Measurements from ENCODE around the gene ANKFN1.

DNA sequence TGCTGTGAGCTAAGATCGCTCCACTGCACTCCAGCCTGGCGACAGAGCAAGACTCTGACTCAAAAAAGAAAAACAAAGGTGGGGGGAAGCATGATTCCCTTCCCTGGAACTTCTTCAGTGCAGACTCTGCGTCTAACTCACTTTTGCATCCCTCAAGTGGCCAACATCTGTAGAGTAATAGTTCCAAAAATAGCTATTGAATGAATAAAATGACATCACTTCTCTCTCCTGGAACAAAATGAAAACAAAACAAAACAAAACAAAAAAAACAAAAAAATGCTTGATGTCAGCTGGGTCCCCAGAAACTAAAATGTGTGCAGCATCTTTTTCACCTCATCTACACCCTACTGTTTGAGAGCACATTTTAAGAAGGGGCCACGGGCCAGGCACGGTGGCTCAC is 242.5 kb downstream of the ANKFN1 start:
- TF ChIP-seq GATA2 (IDR thresholded peaks at IDR 0.05; ENCODE audit: low read depth, low read length) (no peak), GATA3 (IDR thresholded peaks at IDR 0.05; ENCODE audit: low read depth, low read length) (no peak)

All from SH-SY5Y (cell line).